GM12874 (cell line): Measurements from ENCODE around the gene CT45A9.
"Not testable (repeated sequence)": the region's sequence is repeated elsewhere in the genome, so short reads cannot be mapped to it uniquely, and the experiment has no call there.

Experiments
- CTCF ChIP-seq: IDR thresholded peaks from 2 replicates; pipeline ENCODE4 v1.5.1; 2011; ENCODE audit warnings: low read depth, mild to moderate bottlenecking, control low read depth, low read length, moderate library complexity; ENCODE audit not compliant: insufficient read depth

Gene CT45A9

GRCh38 chrX:135871712-135872111, at the start of gene CT45A9:
CT45A9 (minus strand) TSS chrX:135871812; CDS start chrX:135868061, 3,751 bp downstream.
- TF ChIP-seq CTCF: not testable (repeated sequence)

GRCh38 chrX:135914404-135914803, 42.8 kb upstream of the CT45A9 start:
- no peak for TF ChIP-seq CTCF

- TF ChIP-seq CTCF: no peak
These were observed 38.6 kb upstream of the CT45A9 start for GRCh38 chrX:135910251-135910650.

- TF ChIP-seq CTCF: no peak
These were observed 21.7 kb upstream of the CT45A9 start, which contains the start of the genes CT45A10 and SAGE1 for GRCh38 chrX:135893294-135893817. CT45A10 (minus strand) TSS chrX:135893444; CDS start chrX:135885344, 8,100 bp downstream. SAGE1 (plus strand) TSS chrX:135893716; CDS start chrX:135896243, 2,527 bp downstream.

GRCh38 chrX:135892781-135893180, 21.2 kb upstream of the CT45A9 start:
- no peak for TF ChIP-seq CTCF

GRCh38 chrX:135890087-135890585, 18.5 kb upstream of the CT45A9 start:
- no peak for TF ChIP-seq CTCF

GRCh38 chrX:135888976-135889375, 17.4 kb upstream of the CT45A9 start:
- 0 out of 2 replicates have a peak, but pooled peaks have one; percentile 29 for TF ChIP-seq CTCF
